Measurements from ENCODE around the gene GLI2. TPM values are rescaled to one million over a fixed set of nuclear protein-coding genes. Genes with fewer than 3 reads are reported as not detected.

GLI2 gene
- total and polyA plus RNA-seq, 2 of the 13 experiments (the other 11 are each of a cell fraction or from before 2014, with no cell fraction given): not detected

DNA sequence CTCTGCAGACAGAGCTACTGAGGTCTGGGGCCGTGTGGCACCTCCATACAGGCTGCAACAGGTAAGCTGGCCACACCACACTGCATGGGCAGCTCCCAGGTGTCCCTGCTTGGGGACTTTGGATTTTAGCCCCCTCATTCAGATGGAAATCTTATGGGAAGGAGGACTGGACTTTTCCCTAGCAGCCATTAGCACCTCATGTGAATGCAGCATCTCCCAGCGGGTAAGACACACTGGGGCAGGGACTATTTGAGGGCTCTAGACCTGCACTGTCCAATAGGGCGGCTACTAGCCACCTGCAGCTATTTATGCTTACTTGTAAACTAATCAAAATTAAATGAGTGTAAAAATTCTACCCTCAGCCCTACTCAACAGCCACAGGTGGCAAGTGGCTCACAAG is 34.2 kb upstream of the GLI2 start:
- Histone ChIP-seq H3K4me3 (replicated peaks in 1 of 3; ENCODE audit: insufficient read depth in 1 of 3, low read depth in 2 of 3, low read length in 3 of 3) (no peak overlapping the region), H3K36me3 (replicated peaks in 1 of 2; ENCODE audit: control insufficient read depth in 1 of 2, insufficient read depth in 2 of 2, low read length in 2 of 2) (no peaks in the 10 kb centered on the region), H3K9ac (ENCODE audit: insufficient read depth, low read depth, low read length) (no peak overlapping the region), H3K79me2 (ENCODE audit: insufficient read depth, low read length) (no peaks in the 10 kb centered on the region), H2AFZ (ENCODE audit: low read length) (no peak overlapping the region), H3K4me1 (ENCODE audit: insufficient read depth, low read length) (no peaks in the 10 kb centered on the region), H4K20me1 (ENCODE audit: insufficient read depth, low read length) (no peaks in the 10 kb centered on the region; the same call in 1 of the 2 replicates), H3K4me2 (ENCODE audit: low read depth, low read length) (no peak overlapping the region), H3K9me3 (ENCODE audit: low read length) (no peaks in the 10 kb centered on the region), H3K27ac (ENCODE audit: extremely low read length, insufficient read depth, low read length) (no peak overlapping the region), H3K27me3 (ENCODE audit: control insufficient read depth in 1 of 2, insufficient read depth in 2 of 2, low read length in 2 of 2) (peaks cover 9 to 80% of the 10 kb centered on the region in 2 experiments)
- ATAC-seq (no peak), DNase-seq (ENCODE audit: low spot score) (no peak), FAIRE-seq (no peak)
- POLR2A ChIA-PET: no interaction called here
- intact Hi-C loops (cut with micrococcal nuclease; ENCODE audit: unreplicated experiment) (loop anchor here (1.0 kb wide), 1 partner anchor 54 kb away; no protein-coding TSS in a partner anchor), in situ Hi-C loops (cut with HindIII; ENCODE audit: extremely low pct_ligation_motif_present, low pct_unique_long_range_greater_than_20kb) (no loop called here)
- CTCF ChIA-PET (ENCODE audit: low intra/inter-chr PET ratio, low total read pairs): no interaction called here
- 0% methylated on average over 2 of the region's 3 CpGs for WGBS (ENCODE audit: low lambda C conversion rate)
- no TSS peak for BruUV-seq (replicated peaks)
- TF ChIP-seq RBFOX2 (IDR thresholded peaks at IDR 0.05; ENCODE audit: low read depth, low read length) (no peak), ADNP (CRISPR knock-in tag; IDR thresholded peaks at IDR 0.05) (no peak), MAFG (CRISPR knock-in tag; IDR thresholded peaks at IDR 0.05) (no peak), ZNF720 (CRISPR knock-in tag; IDR thresholded peaks at IDR 0.05) (no peak), BORCS8-MEF2B (CRISPR knock-in tag; IDR thresholded peaks at IDR 0.05) (no peak), ZFP37 (CRISPR knock-in tag; IDR thresholded peaks at IDR 0.05; ENCODE audit: borderline replicate concordance) (no peak), MYC (CRISPR knock-in tag; IDR thresholded peaks at IDR 0.05; ENCODE audit: borderline replicate concordance) (no peak), FOSL1 (CRISPR knock-in tag; IDR thresholded peaks at IDR 0.05; ENCODE audit: borderline replicate concordance) (no peak), RBM39 (IDR thresholded peaks at IDR 0.05; ENCODE audit: low read depth, low read length, poor library complexity, severe bottlenecking) (no peak), ZNF260 (CRISPR knock-in tag; IDR thresholded peaks at IDR 0.05; ENCODE audit: borderline replicate concordance, low read depth) (no peak), YEATS4 (CRISPR knock-in tag; IDR thresholded peaks at IDR 0.05; ENCODE audit: borderline replicate concordance) (no peak)
- TF ChIP-seq, protein P1, sequence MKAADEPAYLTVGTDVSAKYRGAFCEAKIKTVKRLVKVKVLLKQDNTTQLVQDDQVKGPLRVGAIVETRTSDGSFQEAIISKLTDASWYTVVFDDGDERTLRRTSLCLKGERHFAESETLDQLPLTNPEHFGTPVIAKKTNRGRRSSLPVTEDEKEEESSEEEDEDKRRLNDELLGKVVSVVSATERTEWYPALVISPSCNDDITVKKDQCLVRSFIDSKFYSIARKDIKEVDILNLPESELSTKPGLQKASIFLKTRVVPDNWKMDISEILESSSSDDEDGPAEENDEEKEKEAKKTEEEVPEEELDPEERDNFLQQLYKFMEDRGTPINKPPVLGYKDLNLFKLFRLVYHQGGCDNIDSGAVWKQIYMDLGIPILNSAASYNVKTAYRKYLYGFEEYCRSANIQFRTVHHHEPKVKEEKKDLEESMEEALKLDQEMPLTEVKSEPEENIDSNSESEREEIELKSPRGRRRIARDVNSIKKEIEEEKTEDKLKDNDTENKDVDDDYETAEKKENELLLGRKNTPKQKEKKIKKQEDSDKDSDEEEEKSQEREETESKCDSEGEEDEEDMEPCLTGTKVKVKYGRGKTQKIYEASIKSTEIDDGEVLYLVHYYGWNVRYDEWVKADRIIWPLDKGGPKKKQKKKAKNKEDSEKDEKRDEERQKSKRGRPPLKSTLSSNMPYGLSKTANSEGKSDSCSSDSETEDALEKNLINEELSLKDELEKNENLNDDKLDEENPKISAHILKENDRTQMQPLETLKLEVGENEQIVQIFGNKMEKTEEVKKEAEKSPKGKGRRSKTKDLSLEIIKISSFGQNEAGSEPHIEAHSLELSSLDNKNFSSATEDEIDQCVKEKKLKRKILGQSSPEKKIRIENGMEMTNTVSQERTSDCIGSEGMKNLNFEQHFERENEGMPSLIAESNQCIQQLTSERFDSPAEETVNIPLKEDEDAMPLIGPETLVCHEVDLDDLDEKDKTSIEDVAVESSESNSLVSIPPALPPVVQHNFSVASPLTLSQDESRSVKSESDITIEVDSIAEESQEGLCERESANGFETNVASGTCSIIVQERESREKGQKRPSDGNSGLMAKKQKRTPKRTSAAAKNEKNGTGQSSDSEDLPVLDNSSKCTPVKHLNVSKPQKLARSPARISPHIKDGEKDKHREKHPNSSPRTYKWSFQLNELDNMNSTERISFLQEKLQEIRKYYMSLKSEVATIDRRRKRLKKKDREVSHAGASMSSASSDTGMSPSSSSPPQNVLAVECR (CRISPR knock-in tag; IDR thresholded peaks at IDR 0.05; ENCODE audit: borderline replicate concordance): no peak
- TF ChIP-seq, protein P2, sequence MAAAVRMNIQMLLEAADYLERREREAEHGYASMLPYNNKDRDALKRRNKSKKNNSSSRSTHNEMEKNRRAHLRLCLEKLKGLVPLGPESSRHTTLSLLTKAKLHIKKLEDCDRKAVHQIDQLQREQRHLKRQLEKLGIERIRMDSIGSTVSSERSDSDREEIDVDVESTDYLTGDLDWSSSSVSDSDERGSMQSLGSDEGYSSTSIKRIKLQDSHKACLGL (CRISPR knock-in tag; IDR thresholded peaks at IDR 0.05): no peak
- TF ChIP-seq, protein P3, sequence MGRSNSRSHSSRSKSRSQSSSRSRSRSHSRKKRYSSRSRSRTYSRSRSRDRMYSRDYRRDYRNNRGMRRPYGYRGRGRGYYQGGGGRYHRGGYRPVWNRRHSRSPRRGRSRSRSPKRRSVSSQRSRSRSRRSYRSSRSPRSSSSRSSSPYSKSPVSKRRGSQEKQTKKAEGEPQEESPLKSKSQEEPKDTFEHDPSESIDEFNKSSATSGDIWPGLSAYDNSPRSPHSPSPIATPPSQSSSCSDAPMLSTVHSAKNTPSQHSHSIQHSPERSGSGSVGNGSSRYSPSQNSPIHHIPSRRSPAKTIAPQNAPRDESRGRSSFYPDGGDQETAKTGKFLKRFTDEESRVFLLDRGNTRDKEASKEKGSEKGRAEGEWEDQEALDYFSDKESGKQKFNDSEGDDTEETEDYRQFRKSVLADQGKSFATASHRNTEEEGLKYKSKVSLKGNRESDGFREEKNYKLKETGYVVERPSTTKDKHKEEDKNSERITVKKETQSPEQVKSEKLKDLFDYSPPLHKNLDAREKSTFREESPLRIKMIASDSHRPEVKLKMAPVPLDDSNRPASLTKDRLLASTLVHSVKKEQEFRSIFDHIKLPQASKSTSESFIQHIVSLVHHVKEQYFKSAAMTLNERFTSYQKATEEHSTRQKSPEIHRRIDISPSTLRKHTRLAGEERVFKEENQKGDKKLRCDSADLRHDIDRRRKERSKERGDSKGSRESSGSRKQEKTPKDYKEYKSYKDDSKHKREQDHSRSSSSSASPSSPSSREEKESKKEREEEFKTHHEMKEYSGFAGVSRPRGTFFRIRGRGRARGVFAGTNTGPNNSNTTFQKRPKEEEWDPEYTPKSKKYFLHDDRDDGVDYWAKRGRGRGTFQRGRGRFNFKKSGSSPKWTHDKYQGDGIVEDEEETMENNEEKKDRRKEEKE (IDR thresholded peaks at IDR 0.05): no peak
